ENCODE data around the gene DCBLD1. TPM values are rescaled to one million over a fixed set of nuclear protein-coding genes. Genes with fewer than 3 reads are reported as not detected.

Gene DCBLD1
- total and polyA plus RNA-seq, 12 donors = 2.7 to 7.2 (median 4.2) TPM

DNA sequence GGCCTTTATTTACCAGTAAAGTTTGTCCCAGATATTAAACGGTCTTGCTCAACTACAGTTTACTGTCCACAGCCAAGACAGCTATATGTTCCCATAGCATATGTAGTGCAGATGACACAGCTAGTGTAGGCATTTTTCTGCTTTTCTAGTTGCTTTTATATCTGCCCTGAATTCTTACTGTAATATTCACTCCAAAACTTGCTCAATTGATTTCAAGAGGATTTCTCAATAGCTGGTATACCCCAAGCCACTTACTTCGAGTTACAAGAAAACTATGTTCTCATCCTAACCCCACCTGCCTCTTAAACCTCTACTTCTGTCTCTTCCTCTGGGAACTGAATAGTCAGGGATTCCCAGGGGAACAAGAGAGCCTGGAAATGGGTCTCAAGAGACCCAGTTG, 37.9 kb upstream of the DCBLD1 start:
- DNase-seq = no peak
- H3K27ac ChIP-seq = no peak overlapping the region
- H3K4me1 ChIP-seq = peaks cover 0 to 5% (median 0%) of the 10 kb centered on the region in 9 donors
- TF ChIP-seq, protein P1, sequence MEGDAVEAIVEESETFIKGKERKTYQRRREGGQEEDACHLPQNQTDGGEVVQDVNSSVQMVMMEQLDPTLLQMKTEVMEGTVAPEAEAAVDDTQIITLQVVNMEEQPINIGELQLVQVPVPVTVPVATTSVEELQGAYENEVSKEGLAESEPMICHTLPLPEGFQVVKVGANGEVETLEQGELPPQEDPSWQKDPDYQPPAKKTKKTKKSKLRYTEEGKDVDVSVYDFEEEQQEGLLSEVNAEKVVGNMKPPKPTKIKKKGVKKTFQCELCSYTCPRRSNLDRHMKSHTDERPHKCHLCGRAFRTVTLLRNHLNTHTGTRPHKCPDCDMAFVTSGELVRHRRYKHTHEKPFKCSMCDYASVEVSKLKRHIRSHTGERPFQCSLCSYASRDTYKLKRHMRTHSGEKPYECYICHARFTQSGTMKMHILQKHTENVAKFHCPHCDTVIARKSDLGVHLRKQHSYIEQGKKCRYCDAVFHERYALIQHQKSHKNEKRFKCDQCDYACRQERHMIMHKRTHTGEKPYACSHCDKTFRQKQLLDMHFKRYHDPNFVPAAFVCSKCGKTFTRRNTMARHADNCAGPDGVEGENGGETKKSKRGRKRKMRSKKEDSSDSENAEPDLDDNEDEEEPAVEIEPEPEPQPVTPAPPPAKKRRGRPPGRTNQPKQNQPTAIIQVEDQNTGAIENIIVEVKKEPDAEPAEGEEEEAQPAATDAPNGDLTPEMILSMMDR (IDR thresholded peaks at IDR 0.05) = no peak
- peaks cover 0 to 30% (median 12%) of the 10 kb centered on the region in 7 donors for H3K27me3 ChIP-seq
- no peak overlapping the region for H3K4me3 ChIP-seq
- intact Hi-C loops (cut with DNase I) = loop anchor here in 2 of 10 donors (10.0 kb wide), 2 partner anchors 90 to 100 kb away; no protein-coding TSS in a partner anchor
- H3K36me3 ChIP-seq = no peaks in the 10 kb centered on the region
- 73 to 88% methylated on average over 2 of the region's 2 CpGs for WGBS, 2 donors
- H3K9me3 ChIP-seq = no peaks in the 10 kb centered on the region
- ATAC-seq = no peak

DNA sequence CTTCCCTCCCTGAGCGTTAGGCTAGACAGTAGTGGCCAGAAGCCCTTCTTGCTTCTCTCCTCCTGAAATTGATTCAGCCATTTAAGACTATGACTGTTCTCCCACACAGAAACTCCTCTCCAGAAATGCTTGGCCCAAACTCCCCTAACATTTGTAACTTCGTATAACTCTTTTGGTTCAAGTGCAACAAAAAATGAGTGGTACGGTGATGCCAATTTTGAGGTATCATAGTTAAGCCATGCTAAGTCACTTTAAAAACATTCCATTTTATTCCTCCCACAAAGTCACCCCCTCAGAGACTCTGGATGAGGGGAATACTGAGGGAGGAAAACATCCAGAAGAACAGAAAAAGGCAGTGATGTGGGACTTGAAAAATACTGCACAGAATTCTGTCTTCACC, 35.6 kb upstream of the DCBLD1 start:
- WGBS, 2 donors = 77 to 79% methylated on average over 3 of the region's 3 CpGs

GRCh38 chr6:117448011-117448410, 34.5 kb upstream of the DCBLD1 start:
- WGBS, 2 donors = 45 to 48% methylated on average over 5 of the region's 5 CpGs
- no peak for DNase-seq
- Histone ChIP-seq H3K36me3 (no peaks in the 10 kb centered on the region), H3K9me3 (no peaks in the 10 kb centered on the region), H3K4me3 (no peak overlapping the region), H3K4me1 (peaks cover 0 to 14% (median 0%) of the 10 kb centered on the region in 9 donors), H3K27ac (no peak overlapping the region), H3K27me3 (peaks cover 0 to 26% (median 12%) of the 10 kb centered on the region in 7 donors)
- TF ChIP-seq, protein P1 (IDR thresholded peaks at IDR 0.05) = no peak
- ATAC-seq = no peak
- intact Hi-C loops (cut with DNase I) = loop anchor here in 6 of 10 donors (2.0 to 10.0 kb wide), 7 partner anchors 93 to 159 kb away; no protein-coding TSS in a partner anchor

More for the DNA sequence above, 35.6 kb upstream of the DCBLD1 start:
- intact Hi-C loops (cut with DNase I) = loop anchor here in 5 of 10 donors (5.0 to 10.0 kb wide), 5 partner anchors 92 to 160 kb away; no protein-coding TSS in a partner anchor
- ATAC-seq (no peak), DNase-seq (no peak)
- Histone ChIP-seq H3K4me3 (no peak overlapping the region), H3K4me1 (peaks cover 0 to 11% (median 0%) of the 10 kb centered on the region in 9 donors), H3K27ac (no peak overlapping the region), H3K36me3 (no peaks in the 10 kb centered on the region), H3K9me3 (no peaks in the 10 kb centered on the region), H3K27me3 (peaks cover 0 to 30% (median 12%) of the 10 kb centered on the region in 7 donors)
- TF ChIP-seq, protein P1 (IDR thresholded peaks at IDR 0.05) = no peak

DNA sequence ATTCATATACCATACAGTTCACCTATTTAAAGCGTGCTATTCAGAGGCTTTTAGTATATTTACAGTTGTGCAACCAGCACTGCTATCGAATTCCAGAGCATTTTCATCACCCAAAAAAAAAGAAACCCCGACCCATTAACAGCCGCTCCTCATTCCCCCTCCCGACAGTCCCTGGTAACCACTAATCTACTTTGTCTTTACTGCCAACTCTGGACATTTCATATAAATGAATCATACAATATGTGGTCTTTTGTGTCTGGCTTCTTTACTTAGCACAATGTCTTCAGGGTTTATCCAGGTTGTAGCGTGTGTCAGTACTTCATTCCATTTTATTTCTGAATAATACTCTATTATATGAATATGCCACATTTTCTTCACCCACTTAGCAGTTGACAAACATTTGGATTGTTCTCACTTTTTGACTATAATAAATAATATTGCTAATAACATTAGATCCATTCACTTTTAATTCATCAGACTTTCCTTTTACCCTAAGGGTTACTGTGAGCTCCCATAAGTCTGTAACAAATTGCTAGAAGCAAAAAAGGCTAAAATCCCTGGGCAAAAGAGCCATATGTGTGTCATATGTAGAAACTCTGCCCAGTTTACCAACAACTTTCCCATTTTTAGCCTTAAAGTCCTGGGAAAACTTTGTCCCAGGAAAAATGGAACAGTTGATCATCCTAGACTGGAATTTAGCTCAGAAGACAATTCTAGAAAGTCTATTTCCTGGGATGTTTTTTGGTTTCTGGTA, 33.6 kb upstream of the DCBLD1 start:
- Histone ChIP-seq H3K27ac (no peak overlapping the region), H3K4me1 (peaks cover 0 to 14% (median 0%) of the 10 kb centered on the region in 9 donors), H3K27me3 (peaks cover 0 to 23% (median 12%) of the 10 kb centered on the region in 7 donors), H3K9me3 (no peaks in the 10 kb centered on the region), H3K36me3 (no peaks in the 10 kb centered on the region), H3K4me3 (no peak overlapping the region)
- intact Hi-C loops (cut with DNase I) = loop anchor here in 6 of 10 donors (2.0 to 10.0 kb wide), 7 partner anchors 94 to 158 kb away; no protein-coding TSS in a partner anchor
- DNase-seq (no peak), ATAC-seq (peak in 3 of 8 donors; percentile 55 to 73 (median 58))
- 49 to 52% methylated on average over 6 of the region's 6 CpGs for WGBS, 2 donors
- TF ChIP-seq, protein P1 (IDR thresholded peaks at IDR 0.05) = no peak

Measured in heart right ventricle (tissue), 16 donors.